Renal pelvis (tissue), 12 donors: ENCODE results near the gene DCST1. TPM values are rescaled to one million over a fixed set of nuclear protein-coding genes. Genes with fewer than 3 reads are reported as not detected.
"Not testable (repeated sequence)": the region's sequence is repeated elsewhere in the genome, so short reads cannot be mapped to it uniquely, and the experiment has no call there.

Source experiments
- DNase-seq: peaks from one replicate; pipeline ENCODE4 v3.0.0-alpha.2; 2013
- long read RNA-seq, 16 experiments: transcript quantifications; one replicate each; lab custom pipeline, GENCODE V29; 2026
- polyA plus RNA-seq, 3 donors: library from polyadenylated mRNA; unstranded; fragments of 120-200 nt; gene quantifications; one replicate each; pipeline ENCODE4 v1.2.1, GENCODE V29; 2013; ENCODE audit not compliant: insufficient read length in 3 of 3

DCST1 gene, protein sequence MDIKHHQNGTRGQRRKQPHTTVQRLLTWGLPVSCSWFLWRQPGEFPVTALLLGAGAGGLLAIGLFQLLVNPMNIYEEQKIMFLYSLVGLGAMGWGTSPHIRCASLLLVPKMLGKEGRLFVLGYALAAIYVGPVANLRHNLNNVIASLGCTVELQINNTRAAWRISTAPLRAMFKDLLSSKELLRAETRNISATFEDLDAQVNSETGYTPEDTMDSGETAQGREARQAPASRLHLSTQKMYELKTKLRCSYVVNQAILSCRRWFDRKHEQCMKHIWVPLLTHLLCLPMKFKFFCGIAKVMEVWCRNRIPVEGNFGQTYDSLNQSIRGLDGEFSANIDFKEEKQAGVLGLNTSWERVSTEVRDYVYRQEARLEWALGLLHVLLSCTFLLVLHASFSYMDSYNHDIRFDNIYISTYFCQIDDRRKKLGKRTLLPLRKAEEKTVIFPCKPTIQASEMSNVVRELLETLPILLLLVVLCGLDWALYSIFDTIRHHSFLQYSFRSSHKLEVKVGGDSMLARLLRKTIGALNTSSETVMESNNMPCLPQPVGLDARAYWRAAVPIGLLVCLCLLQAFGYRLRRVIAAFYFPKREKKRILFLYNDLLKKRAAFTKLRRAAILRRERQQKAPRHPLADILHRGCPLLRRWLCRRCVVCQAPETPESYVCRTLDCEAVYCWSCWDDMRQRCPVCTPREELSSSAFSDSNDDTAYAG
- under 1 TPM; 0.38 to 0.61 (median 0.41) TPM for polyA plus RNA-seq
- long read RNA-seq, donor 1: 0 reads
- long read RNA-seq, donor 2: 0 reads
- long read RNA-seq, donor 3: 0 reads
- long read RNA-seq, donor 4: 0 reads
- long read RNA-seq, donor 5: 0 reads
- long read RNA-seq, donor 6: 0 reads
- long read RNA-seq, donor 7: 0 reads
- long read RNA-seq, donor 8: 0 reads
- long read RNA-seq, donor 9: 0 reads
- long read RNA-seq, donor 10: 0 reads
- long read RNA-seq, donor 11: 0 reads
- long read RNA-seq, donor 12: 0 reads
- long read RNA-seq, donor 13: 0 reads
- long read RNA-seq, donor 14: 0 reads
- long read RNA-seq, donor 15: 0 reads
- long read RNA-seq, donor 16: 0 reads

DNA sequence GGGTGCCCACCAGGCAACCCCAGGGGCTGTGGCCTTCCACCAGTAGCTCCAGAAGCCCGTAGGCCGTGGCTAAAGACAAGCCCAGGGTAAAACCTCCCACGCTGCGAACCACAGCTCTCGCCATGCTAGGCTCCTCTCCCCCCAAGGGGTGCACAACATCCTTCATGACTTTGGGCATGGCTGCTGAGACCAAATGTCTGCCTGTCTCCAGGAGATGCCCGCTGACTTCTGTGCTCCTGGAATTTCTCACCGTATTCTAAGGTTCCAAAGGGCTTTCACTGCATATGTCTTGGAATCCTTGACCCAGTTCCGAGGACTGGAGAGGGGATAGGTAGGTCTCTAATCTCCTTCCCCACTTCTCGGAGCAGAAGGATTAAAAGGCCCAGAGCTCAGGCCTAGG lies at the start of gene DCST1, which contains the start of gene DCST2:
DCST1 (plus strand) TSS at position 301 of the 400 bp plus-strand sequence. CDS start 213 bp downstream, outside the sequence.
DCST2 (minus strand) TSS at position 258 of the 400 bp plus-strand sequence; CDS start at position 178, 80 bp downstream.
- DNase-seq: no peak

DNA sequence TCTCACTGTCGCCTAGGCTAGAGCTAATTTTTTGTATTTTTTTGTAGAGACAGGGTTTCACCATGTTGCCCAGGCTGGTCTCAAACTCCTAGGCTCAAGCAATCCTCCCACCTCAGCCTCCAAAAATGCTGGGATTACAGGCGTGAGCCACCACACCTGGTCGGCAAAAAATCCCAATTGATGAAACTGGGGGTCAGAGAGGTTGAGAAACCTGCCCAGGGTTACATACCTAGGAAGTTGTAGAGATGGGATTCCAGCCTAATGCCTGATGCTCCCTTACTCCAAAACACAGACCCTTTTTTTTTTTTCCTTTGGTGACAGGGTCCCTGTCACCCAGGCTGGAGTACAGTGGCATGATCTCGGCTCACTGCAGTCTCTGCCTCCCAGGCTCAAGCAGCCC lies 46.9 kb upstream of the DCST1 start:
- DNase-seq: not testable (repeated sequence)

DNA sequence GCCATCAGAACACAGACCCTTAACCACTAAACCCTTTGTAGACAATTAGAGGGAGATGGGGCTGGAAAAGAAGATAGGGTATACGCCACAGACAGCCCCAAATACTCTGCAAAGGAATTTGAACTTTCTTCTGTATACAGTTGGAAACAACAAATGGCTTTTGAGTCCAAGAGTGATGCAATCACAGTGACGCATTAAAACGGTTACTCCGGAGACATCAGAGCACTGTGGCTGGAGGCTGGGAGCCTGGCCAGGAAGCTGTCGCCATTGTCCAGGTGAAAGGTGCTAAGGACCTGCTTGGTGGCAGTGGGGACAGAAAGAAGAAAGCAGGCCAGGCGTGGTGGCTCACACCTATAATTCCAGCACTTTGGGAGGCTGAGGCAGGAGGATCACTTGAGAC lies 46.3 kb upstream of the DCST1 start:
- DNase-seq: no peak

DNA sequence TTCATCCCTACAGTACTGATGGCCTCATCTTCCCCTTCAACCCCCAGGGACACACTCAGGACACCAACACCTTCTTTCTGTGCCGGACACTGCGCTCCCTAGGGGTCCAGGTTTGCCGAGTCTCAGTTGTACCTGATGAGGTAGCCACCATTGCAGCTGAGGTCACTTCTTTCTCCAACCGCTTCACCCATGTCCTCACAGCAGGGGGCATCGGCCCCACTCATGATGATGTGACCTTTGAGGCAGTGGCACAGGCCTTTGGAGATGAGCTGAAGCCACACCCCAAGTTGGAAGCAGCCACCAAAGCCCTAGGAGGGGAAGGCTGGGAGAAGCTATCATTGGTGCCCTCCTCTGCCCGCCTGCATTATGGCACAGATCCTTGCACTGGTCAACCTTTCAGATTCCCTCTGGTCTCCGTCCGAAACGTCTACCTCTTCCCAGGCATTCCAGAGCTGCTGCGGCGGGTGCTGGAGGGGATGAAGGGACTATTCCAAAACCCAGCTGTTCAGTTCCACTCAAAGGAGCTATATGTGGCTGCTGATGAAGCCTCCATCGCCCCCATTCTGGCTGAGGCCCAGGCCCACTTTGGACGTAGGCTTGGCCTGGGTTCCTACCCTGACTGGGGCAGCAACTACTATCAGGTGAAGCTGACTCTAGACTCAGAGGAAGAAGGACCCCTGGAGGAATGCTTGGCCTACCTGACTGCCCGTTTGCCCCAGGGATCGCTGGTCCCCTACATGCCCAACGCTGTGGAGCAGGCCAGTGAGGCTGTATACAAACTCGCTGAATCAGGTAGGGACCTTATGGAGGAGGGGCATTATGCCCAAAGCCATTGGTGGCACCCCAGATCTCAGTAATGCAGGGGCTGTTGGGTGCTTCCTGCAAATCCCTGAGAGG lies 45.3 kb upstream of the DCST1 start:
- no peak for DNase-seq

GRCh38 chr1:154989195-154989860 lies 44.3 kb upstream of the DCST1 start:
- DNase-seq: no peak

DNA sequence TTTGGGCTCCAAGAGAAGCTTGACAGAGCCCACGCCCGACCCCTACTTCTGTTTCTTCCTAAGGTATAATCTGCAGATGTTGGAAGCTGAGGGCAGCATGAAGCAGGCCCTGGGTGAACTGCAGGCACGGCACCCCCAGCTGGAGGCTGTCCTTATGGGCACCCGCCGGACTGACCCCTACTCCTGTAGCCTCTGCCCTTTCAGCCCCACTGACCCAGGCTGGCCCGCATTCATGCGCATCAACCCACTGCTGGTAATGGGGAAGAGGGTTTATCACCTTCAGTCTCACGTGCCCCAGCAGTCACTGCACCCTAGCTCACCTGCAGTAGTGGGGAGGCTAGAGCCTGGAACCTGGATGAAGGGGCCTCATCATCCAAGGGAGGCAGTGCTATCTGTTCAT lies 43.3 kb upstream of the DCST1 start:
- no peak for DNase-seq

DNA sequence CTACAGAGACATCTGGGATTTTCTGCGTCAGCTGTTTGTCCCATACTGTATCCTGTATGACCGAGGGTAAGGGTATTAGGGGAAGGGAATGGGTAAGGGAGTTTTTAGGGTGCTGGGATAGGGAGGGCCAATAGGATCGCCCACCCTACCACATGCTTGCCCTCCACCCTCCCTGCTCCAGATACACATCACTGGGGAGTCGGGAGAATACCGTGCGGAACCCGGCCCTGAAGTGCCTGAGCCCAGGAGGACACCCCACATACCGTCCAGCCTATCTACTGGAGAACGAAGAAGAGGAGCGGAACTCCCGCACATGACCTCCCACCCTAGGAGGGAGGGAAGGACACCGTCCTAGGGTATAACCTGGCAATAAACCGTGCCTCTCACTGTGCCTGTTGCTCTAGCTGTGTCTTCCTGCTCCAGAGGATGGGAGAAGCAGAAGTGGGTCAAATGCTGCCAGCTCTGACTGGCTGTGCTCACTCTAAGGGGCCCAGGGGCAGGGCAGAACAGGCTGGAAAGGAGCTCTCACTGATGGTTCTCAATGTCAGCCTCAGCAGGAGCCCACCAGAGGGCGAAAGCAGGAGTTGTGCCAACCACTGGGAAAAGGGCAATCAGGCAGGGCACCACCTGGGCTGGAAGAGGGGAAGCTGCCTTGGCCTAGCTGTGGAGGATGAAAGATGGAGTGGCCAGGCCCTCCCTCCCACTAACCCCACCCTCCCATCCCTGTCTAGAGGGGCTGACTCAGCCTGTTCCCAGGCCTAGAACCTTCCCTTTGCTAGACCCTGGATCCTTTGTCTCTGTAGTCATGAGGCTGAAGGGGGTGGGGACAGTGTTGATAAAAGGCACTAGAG lies 40.7 kb upstream of the DCST1 start:
- DNase-seq: no peak

- DNase-seq: no peak
Measured at GRCh38 chr1:154993572-154994268, 39.9 kb upstream of the DCST1 start, which contains the start of gene LENEP. LENEP (plus strand) TSS chr1:154993586; CDS start chr1:154993608, 22 bp downstream.

DNA sequence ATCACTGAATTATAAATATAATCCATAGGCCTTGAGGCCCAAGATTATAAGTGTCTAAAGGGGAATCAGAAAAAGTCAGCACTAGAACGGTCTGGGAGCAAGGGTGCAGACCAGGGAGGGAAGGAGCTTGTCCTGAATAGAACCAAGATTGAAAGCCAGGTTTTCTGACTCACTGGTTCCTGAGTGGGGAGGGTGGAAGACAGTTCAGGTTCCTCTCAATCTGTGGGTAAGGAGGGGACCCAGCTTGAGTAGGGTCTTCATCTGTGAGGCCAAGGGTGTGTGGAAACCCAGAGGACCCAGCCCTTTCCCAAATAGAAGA lies 39.4 kb upstream of the DCST1 start:
- no peak for DNase-seq

GRCh38 chr1:154994591-154994990 lies 39.0 kb upstream of the DCST1 start:
- DNase-seq: no peak

DNA sequence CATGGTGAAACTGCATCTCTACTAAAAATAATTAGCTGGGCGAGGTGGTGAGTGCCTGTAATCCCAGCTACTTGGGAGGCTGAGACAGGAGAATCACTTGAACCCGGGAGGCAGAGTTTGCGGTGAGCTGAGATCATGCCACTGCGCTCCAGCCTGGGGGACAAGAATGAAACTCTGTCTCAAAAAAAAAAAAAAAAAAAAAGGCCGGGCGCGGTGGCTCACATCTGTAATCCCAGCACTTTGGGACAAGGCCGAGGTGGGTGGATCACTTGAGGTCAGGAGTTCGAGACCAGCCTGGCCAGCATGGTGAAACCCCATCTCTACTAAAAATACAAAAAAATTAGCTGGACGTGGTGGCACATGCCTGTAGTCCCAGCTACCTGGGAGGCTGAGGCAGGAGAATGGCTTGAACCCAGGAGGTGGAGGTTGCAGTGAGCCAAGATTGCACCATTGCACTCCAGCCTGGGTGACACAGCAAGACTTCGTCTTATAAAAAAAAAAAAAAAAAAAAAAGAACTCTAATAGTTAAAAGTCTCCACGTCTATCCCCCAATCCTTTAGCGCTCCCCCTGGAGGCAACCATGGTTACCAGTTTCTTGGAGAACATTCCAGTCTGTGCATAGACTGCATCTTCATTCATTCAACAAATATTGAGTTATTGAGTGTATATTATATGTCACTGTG lies 38.2 kb upstream of the DCST1 start:
- not testable (repeated sequence) for DNase-seq

- no peak for DNase-seq
Measured at GRCh38 chr1:154996966-154997701, 36.5 kb upstream of the DCST1 start.

GRCh38 chr1:154998201-154998780 lies 35.3 kb upstream of the DCST1 start:
- DNase-seq: no peak

DNA sequence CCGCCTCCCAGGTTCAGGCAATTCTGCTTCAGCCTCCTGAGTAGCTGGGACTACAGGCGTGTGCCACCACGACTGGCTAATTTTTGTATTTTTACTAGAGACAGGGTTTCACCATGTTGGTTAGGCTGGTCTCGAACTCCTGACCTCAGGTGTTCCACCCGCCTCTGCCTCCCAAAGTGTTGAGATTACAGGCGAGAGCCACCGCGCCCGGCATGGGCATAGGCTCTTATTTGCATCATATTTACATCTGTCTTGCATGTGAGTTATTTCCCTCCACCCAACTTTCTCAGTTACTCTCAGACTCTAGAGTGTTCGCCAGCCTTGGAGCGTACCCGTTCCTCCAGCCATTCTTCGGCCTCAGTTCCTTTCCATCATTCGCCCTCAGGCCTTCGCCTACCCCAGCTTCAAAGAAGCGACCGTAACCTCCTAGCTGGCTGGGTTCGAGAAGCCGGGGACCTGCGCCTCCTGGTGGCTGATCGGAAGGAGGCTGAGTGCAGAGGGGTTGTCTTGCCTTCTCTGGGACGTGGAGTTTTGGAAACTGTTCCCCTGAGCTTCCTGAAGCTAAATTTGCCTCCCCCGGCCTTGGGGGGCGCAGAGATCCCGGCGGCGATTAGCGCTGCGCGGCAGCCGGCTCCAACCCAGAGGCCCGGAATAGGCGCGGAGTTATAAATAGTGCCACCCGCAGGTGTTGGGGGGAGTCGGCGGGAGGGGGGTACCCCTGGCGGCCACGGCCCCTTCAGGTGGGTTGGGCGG lies 34.6 kb upstream of the DCST1 start:
- no peak for DNase-seq

GRCh38 chr1:154999571-155000410 lies 33.8 kb upstream of the DCST1 start:
- DNase-seq: no peak

DNA sequence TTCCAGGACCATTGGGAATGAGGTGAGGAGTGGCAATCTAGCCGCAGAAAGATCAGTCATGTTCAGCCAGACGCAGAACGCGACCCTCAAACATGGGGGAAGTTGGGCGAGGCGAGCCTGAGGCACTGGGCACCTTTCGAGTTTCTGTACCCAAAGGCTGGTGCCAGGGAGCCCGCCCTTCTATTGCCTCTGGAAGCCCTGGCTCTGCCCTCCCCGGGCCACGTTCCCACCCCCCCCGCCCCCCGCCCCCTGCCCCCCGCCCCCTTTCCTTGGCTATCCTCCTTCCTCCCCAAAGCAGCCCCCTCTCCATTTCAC lies 33.3 kb upstream of the DCST1 start:
- DNase-seq: no peak
